NCI-H128 (cell line): Measurements from ENCODE around the gene EFNA5.

Source experiments
- DNase-seq: peaks from one replicate; lab custom pipeline; 2025; ENCODE audit not compliant: unreplicated experiment; lab: John Stamatoyannopoulos, UW

EFNA5 gene

GRCh38 chr5:107646418-107646817 lies 24.3 kb downstream of the EFNA5 start:
- DNase-seq = no peak

- no peak for DNase-seq
Observed at GRCh38 chr5:107640568-107640967, 30.2 kb downstream of the EFNA5 start.

- no peak for DNase-seq
Observed at GRCh38 chr5:107639990-107640389, 30.7 kb downstream of the EFNA5 start.

- DNase-seq = no peak
Observed at GRCh38 chr5:107636555-107636954, 34.2 kb downstream of the EFNA5 start.

- no peak for DNase-seq
Observed at GRCh38 chr5:107636068-107636467, 34.7 kb downstream of the EFNA5 start.

GRCh38 chr5:107634981-107635848 lies 35.5 kb downstream of the EFNA5 start:
- no peak for DNase-seq

- no peak for DNase-seq
Observed at GRCh38 chr5:107633171-107633901, 37.4 kb downstream of the EFNA5 start.

- DNase-seq = no peak
Observed at GRCh38 chr5:107631805-107632362, 38.9 kb downstream of the EFNA5 start.

- DNase-seq = no peak
Observed at GRCh38 chr5:107630184-107630583, 40.6 kb downstream of the EFNA5 start.

GRCh38 chr5:107624235-107624634 lies 46.5 kb downstream of the EFNA5 start:
- no peak for DNase-seq

GRCh38 chr5:107621089-107621488 lies 49.6 kb downstream of the EFNA5 start:
- DNase-seq = no peak

- DNase-seq = no peak
Observed at GRCh38 chr5:107619781-107620180, 51.0 kb downstream of the EFNA5 start.

- no peak for DNase-seq
Observed at GRCh38 chr5:107618242-107618641, 52.5 kb downstream of the EFNA5 start.

- DNase-seq = no peak
Observed at GRCh38 chr5:107617052-107617451, 53.7 kb downstream of the EFNA5 start.

GRCh38 chr5:107616213-107616612 lies 54.5 kb downstream of the EFNA5 start:
- no peak for DNase-seq

- no peak for DNase-seq
Observed at GRCh38 chr5:107615299-107615817, 55.4 kb downstream of the EFNA5 start.

- DNase-seq = no peak
Observed at GRCh38 chr5:107612541-107612940, 58.2 kb downstream of the EFNA5 start.

GRCh38 chr5:107610798-107611197 lies 59.9 kb downstream of the EFNA5 start:
- DNase-seq = no peak

- no peak for DNase-seq
Observed at GRCh38 chr5:107607671-107608345, 62.9 kb downstream of the EFNA5 start.

- DNase-seq = no peak
Observed at GRCh38 chr5:107607196-107607595, 63.5 kb downstream of the EFNA5 start.

GRCh38 chr5:107605596-107606125 lies 65.1 kb downstream of the EFNA5 start:
- no peak for DNase-seq
